Right kidney (tissue), 1 donor: Measurements from ENCODE around the gene DOK1.
A peak's percentile ranks its signal among the peaks of the same experiment; 100 is the strongest.

Source experiments
- DNase-seq: peaks from one replicate; pipeline ENCODE4 v3.0.0-alpha.2; 2016

DOK1 gene

GRCh38 chr2:74524955-74525716 lies 29.4 kb upstream of the DOK1 start:
- DNase-seq: no peak

- DNase-seq: no peak
Measured at GRCh38 chr2:74525717-74526648, 28.5 kb upstream of the DOK1 start, which contains the start of gene DQX1. Gene DQX1 (minus strand): TSS chr2:74526231. CDS start chr2:74525729, 502 bp downstream.

- no peak for DNase-seq
Measured at GRCh38 chr2:74526649-74527230, 27.8 kb upstream of the DOK1 start.

- DNase-seq: no peak
Measured at GRCh38 chr2:74527741-74528140, 26.8 kb upstream of the DOK1 start.

- no peak for DNase-seq
Measured at GRCh38 chr2:74528600-74529356, 25.7 kb upstream of the DOK1 start.

- DNase-seq: peak; percentile 95
Measured at GRCh38 chr2:74529357-74530238, 24.9 kb upstream of the DOK1 start, which contains the start of the genes AUP1 and HTRA2. Gene AUP1 (minus strand): TSS chr2:74529706. CDS start chr2:74529629, 77 bp downstream. Gene HTRA2 (plus strand): TSS chr2:74529933. CDS start chr2:74530007, 74 bp downstream.

GRCh38 chr2:74530239-74531187 lies 24.0 kb upstream of the DOK1 start:
- DNase-seq: peak; percentile 64

- DNase-seq: no peak
Measured at GRCh38 chr2:74531666-74532065, 22.9 kb upstream of the DOK1 start.

GRCh38 chr2:74532222-74532621 lies 22.3 kb upstream of the DOK1 start:
- DNase-seq: no peak

- no peak for DNase-seq
Measured at GRCh38 chr2:74533464-74533863, 21.1 kb upstream of the DOK1 start.

- DNase-seq: no peak
Measured at GRCh38 chr2:74534411-74534810, 20.1 kb upstream of the DOK1 start.

GRCh38 chr2:74535440-74535965 lies 19.0 kb upstream of the DOK1 start:
- DNase-seq: no peak

GRCh38 chr2:74536166-74536950 lies 18.2 kb upstream of the DOK1 start:
- DNase-seq: no peak

- DNase-seq: no peak
Measured at GRCh38 chr2:74537140-74537539, 17.4 kb upstream of the DOK1 start.

GRCh38 chr2:74538881-74539339 lies 15.6 kb upstream of the DOK1 start:
- DNase-seq: no peak

- DNase-seq: no peak
Measured at GRCh38 chr2:74540291-74540690, 14.2 kb upstream of the DOK1 start.

GRCh38 chr2:74542978-74543377 lies 11.5 kb upstream of the DOK1 start:
- DNase-seq: no peak

- no peak for DNase-seq
Measured at GRCh38 chr2:74544634-74545033, 9.9 kb upstream of the DOK1 start.
